ENCODE data around the gene HECW1. TPM values are rescaled to one million over a fixed set of nuclear protein-coding genes. Genes with fewer than 3 reads are reported as not detected.
A peak's percentile ranks its signal among the peaks of the same experiment; 100 is the strongest.

Gene HECW1
- total and polyA plus RNA-seq, 11 donors = 0.23 TPM; not detected in 10

DNA sequence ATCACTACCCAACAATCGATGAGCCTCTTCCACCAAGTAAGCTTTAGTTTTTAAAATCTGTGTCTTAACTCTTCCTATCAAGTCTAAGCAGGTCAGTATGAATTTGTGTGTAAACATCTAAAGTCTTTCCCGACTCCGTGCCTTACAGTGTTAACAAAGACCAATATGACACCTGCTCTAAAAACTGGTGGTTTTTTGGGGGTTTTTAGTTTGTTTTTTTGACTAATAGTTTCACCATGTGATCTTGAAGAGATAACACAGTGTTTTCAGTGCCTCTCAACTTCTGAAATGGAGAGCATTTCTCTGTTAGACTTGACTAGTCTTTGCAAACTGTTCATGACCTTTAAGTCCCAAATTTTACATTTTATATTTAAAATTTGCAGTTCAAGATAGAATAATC lies 338.4 kb downstream of the HECW1 start:
- no peaks in the 10 kb centered on the region for H3K36me3 ChIP-seq
- WGBS, 4 donors = 90 to 93% (median 92%) methylated on average over 3 of the region's 3 CpGs
- H3K4me1 ChIP-seq = peaks cover 0 to 6% (median 0%) of the 10 kb centered on the region in 12 donors
- H3K27me3 ChIP-seq = no peaks in the 10 kb centered on the region
- ATAC-seq (no peak), DNase-seq (no peak)
- H3K4me3 ChIP-seq = no peak overlapping the region
- H3K9me3 ChIP-seq = no peaks in the 10 kb centered on the region
- TF ChIP-seq, protein P1, sequence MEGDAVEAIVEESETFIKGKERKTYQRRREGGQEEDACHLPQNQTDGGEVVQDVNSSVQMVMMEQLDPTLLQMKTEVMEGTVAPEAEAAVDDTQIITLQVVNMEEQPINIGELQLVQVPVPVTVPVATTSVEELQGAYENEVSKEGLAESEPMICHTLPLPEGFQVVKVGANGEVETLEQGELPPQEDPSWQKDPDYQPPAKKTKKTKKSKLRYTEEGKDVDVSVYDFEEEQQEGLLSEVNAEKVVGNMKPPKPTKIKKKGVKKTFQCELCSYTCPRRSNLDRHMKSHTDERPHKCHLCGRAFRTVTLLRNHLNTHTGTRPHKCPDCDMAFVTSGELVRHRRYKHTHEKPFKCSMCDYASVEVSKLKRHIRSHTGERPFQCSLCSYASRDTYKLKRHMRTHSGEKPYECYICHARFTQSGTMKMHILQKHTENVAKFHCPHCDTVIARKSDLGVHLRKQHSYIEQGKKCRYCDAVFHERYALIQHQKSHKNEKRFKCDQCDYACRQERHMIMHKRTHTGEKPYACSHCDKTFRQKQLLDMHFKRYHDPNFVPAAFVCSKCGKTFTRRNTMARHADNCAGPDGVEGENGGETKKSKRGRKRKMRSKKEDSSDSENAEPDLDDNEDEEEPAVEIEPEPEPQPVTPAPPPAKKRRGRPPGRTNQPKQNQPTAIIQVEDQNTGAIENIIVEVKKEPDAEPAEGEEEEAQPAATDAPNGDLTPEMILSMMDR (IDR thresholded peaks at IDR 0.05) = no peak
- TF ChIP-seq POLR2A (IDR thresholded peaks at IDR 0.05) = no peak
- intact Hi-C loops (cut with DNase I) = loop anchor here in 4 of 10 donors (5.0 to 10.0 kb wide), 3 partner anchors 506 to 516 kb away; partner anchors contain the start of genes MRPL32 (in 1 of the 4) and PSMA2 (in 1 of the 4)
- no peak overlapping the region for H3K27ac ChIP-seq

DNA sequence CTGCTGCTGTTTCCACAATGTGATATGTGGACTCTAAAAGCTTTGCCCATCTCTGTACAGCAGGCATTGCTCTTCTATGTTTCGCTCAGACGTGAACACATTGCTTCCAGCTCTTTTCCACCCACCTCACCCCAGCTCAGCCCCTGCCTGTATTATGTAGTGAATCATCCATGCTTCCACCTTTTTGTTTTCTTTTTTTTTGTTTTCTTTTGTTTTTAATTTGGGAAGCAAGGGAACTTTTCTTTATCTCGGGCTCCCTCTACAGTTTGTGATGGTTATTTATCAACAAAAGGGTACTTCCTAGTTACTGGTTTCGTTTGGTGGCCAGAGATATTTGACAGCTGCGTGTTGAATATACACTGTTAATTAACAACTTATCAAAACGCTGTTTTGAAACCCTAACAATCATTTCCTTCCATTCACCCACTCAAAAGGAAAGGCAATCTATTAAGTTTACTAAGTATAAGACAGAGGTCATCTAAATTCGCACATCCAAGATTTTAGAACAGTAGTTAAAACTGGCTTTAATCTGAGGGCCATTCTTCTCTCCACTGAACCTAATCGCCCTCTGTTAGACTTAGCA lies 342.6 kb downstream of the HECW1 start:
- WGBS, 4 donors = 27 to 35% (median 30%) methylated on average over 8 of the region's 8 CpGs
- TF ChIP-seq, protein P1 (IDR thresholded peaks at IDR 0.05) = peak in 11 of 12 donors; percentile 8 to 59 (median 37)
- TF ChIP-seq POLR2A (IDR thresholded peaks at IDR 0.05) = no peak
- Histone ChIP-seq H3K9me3 (no peaks in the 10 kb centered on the region), H3K36me3 (no peaks in the 10 kb centered on the region), H3K4me3 (peak overlapping the region in 1 of 12 donors; percentile 14), H3K4me1 (peaks cover 0 to 6% (median 0%) of the 10 kb centered on the region in 12 donors), H3K27ac (no peak overlapping the region), H3K27me3 (no peaks in the 10 kb centered on the region)
- intact Hi-C loops (cut with DNase I) = loop anchor here in 5 of 10 donors (5.0 to 10.0 kb wide), 3 partner anchors 510 to 520 kb away; partner anchors contain the start of genes MRPL32 (in 1 of the 5) and PSMA2 (in 1 of the 5)
- ATAC-seq = peak in 1 of 4 donors; percentile 24
- DNase-seq = no peak

DNA sequence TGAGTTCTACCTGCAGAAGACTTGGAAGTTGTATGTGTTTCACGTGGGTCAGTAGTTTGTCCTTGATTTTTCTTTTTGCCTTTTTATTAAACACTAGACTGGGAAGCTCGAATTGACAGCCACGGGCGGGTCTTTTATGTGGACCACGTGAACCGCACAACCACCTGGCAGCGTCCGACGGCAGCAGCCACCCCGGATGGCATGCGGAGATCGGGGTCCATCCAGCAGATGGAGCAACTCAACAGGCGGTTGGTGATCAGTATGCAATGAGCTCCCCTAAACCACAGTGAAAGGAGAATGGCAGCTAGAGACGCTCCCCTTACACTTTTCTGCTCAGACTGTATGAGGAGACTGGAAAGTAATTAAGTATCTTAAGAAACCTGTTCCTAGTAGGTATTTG lies 343.8 kb downstream of the HECW1 start:
- Histone ChIP-seq H3K4me3 (no peak overlapping the region), H3K27ac (no peak overlapping the region), H3K4me1 (peaks cover 0 to 6% (median 0%) of the 10 kb centered on the region in 12 donors), H3K36me3 (no peaks in the 10 kb centered on the region), H3K27me3 (no peaks in the 10 kb centered on the region), H3K9me3 (no peaks in the 10 kb centered on the region)
- TF ChIP-seq, protein P1 (IDR thresholded peaks at IDR 0.05) = peak in 1 of 12 donors; percentile 25
- TF ChIP-seq POLR2A (IDR thresholded peaks at IDR 0.05) = no peak
- WGBS, 4 donors = 63 to 82% (median 74%) methylated on average over 14 of the region's 14 CpGs
- no peak for DNase-seq
- ATAC-seq = peak in 1 of 4 donors; percentile 48
- intact Hi-C loops (cut with DNase I) = loop anchor here in 3 of 10 donors (5.0 to 10.0 kb wide), 3 partner anchors 511 to 521 kb away; partner anchors contain the start of genes MRPL32 (in 1 of the 3) and PSMA2 (in 1 of the 3)

DNA sequence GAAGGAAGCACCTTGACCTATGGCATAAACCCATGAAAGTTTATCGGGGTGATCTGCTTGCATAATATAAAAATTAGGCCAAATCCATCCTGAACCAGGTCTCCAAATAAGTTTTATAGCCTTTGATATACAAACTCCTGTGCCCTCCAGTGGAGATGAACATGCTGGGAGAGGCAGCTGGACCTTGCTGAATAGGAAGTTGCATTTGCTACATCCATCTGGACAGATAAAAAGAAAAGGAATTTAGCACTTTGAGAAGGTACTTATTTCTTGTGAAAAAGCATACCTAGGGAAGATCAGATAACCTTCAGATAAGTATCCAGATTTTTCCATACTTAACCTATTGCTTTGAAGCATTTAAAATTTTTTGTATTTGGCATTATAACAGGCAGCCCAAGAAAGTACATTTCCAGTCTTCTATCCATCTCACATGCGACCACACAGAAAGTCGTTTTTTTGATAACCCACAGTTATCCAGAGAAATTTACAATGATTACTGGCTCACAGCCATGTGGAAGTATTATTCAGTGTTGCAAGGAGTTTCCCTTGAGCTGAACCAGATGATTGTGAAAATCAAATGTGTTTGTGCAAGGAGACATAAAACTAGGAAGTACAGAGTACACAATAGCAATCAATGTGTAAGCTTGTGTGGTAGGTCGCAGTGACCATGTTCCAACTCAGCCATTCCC lies 346.0 kb downstream of the HECW1 start:
- intact Hi-C loops (cut with DNase I) = loop anchor here in 3 of 10 donors (5.0 to 10.0 kb wide), 3 partner anchors 514 to 524 kb away; partner anchors contain the start of genes MRPL32 (in 1 of the 3) and PSMA2 (in 1 of the 3)
- WGBS, 4 donors = 64 to 76% (median 71%) methylated on average over 4 of the region's 4 CpGs
- TF ChIP-seq, protein P1 (IDR thresholded peaks at IDR 0.05) = no peak
- no peak for TF ChIP-seq POLR2A (IDR thresholded peaks at IDR 0.05)

More for the DNA sequence above, 346.0 kb downstream of the HECW1 start:
- H3K36me3 ChIP-seq = no peaks in the 10 kb centered on the region
- DNase-seq (no peak), ATAC-seq (no peak)
- H3K4me3 ChIP-seq = no peak overlapping the region
- no peak overlapping the region for H3K27ac ChIP-seq
- no peaks in the 10 kb centered on the region for H3K27me3 ChIP-seq
- no peaks in the 10 kb centered on the region for H3K9me3 ChIP-seq
- H3K4me1 ChIP-seq = peaks cover 0 to 21% (median 6%) of the 10 kb centered on the region in 12 donors

Measured in heart left ventricle (tissue), 16 donors.